HG03108 (cell line): ENCODE measurements around the gene PIGN.
"Not testable (repeated sequence)": the region's sequence is repeated elsewhere in the genome, so short reads cannot be mapped to it uniquely, and the experiment has no call there.

Source experiments
- ATAC-seq: cut with Tn5 transposase; IDR thresholded peaks from one replicate; pipeline ENCODE4 v1.9.1; 2021; ENCODE audit warnings: moderate library complexity; ENCODE audit not compliant: unreplicated experiment

Gene PIGN

DNA sequence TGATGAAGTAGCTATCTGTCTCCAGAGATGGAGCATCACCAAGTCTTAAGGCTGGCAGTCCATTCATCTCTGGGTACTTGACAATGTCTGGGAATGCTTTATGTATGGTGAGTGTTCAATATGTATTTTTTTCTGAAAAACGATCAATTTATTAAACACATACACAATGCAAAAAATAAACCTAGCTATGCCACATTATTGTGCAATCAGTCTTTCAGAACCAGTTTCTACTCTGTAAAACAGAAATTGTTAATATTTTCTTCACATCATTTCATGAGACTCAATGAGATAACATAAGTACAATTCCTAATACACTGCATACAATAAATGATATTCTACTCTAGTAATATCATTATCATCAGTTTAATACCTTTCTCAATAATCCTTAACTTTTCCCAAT lies 122.5 kb downstream of the PIGN start:
- ATAC-seq = no peak

DNA sequence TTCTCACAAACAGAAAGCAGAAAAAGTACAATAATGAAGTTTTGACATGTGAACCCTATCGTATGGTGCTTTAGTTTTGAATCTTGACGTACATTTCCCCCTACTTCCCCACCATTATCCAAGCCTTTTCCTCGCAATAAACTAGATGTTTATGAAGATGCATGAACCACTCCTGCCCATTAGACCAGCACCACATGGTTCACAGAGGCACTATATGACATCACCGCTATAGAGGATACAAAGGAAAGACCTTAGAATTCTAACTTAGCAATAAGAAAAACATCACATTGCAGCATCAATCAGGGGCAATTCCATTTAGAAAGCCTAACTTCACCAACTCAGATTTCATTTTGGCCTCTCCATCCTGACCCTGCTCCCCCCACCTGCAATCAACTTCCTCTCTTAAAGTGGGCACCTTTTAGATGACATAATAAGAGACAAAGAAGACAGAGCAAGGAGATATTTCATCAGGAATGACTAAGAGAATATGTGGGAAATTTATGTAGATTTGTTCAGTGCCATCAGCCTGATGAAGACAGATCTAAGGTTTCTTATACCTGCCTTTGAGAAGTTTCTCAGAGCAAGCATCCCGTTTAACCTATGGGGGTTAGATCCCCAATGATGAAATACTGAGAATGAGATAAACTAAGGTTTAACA lies 124.9 kb downstream of the PIGN start:
- no peak for ATAC-seq

DNA sequence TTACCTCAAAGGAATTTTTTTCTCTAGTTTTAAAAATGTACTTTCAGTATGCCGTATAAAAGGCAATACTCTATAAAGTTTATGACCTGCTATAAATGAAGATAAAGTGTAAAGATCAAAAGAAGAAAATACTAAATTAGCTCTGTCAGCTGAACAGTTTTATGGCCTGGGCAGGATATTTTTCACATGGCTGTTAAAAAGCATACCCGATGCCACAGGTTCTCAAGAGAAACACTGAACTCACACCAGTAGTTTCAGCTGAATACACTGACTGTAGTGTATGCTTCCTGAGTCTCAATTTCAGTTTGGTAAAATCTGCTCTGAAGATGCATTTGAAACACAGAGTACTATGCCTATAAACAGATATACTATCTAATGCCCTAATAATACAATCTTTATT lies 126.0 kb downstream of the PIGN start:
- no peak for ATAC-seq

DNA sequence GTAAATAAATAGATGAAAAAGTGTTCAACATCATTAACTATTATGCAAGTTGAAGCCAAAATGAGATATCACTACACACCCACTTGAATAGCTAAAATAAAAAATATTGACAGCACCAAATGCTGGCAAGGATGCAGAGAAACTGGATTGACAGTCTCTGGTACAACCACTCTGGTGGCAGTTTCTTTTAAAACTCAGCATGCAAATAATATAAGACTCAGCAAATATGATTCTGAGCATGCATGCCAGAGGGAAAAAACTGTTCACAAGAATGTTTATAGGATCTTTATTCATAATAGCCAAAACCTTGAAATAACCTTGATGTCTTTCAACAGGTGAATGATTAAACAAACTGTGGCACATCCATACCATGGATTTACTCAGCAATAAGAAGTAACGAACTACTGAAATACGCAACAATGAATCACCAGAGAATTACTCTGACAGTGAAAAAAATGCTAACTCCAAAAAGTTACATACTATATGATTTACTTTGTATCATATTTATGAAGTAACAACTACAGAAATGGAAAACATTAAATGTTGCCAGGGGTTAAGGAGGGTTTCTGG lies 131.8 kb downstream of the PIGN start:
- ATAC-seq = no peak

DNA sequence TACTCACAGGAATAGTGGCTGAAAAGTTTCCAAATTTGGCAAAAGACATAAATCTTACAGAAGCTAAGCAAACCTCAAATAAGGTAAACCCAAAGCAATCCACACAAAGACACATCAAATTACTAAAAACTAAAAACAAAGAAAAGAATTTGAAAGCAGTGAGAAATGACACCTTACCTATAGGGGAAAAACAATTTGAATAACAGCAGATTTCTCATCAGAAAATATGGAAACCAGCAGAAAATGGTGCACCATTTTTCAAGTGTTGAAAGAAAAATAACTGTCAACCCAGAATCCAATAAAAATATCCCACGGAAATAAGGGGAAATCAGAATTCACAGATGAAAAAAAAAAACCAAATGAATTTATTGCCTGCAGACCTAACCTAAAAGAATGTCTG lies 138.6 kb downstream of the PIGN start:
- no peak for ATAC-seq

DNA sequence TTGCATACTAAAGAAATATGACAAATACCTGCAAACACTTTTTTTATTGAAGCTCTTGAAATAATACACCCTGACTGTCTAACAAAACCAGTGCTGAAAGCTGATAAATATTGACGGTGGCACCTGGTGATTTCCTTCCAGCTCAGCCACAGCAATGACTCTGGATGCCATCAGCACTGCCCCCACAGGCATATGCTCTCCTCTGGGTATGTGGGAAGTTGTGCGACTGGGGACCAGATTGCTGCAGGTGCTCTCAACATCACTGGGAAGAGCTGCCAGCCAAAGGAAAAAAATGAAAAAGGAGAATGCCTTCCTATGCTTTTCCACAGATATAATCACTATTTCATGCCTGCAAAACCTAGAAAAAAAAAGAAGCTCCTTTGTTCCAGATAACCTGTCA lies 141.5 kb downstream of the PIGN start:
- ATAC-seq = no peak

DNA sequence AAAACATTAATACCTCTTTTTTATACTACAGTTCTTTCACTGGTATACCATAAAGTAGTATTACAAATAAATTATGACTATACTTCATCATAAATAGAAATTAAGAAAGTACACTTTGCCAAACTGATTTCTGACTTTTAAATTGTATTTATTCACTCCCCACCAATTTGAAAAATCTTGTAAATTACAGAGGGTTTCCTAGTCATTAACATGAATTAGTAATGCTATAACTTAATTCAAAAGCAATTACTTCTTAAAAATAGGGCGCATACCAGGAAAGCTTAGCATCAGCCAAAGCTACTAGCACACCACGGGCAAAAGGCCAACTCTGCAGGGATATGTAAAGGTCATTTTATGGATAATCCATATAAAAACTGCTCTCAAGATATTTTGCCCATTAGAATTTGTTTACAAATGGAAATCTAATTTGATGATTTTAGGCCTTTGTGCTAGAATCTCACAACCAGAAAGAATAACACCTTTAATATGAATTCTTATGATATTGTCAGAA lies 142.3 kb downstream of the PIGN start:
- ATAC-seq = no peak

DNA sequence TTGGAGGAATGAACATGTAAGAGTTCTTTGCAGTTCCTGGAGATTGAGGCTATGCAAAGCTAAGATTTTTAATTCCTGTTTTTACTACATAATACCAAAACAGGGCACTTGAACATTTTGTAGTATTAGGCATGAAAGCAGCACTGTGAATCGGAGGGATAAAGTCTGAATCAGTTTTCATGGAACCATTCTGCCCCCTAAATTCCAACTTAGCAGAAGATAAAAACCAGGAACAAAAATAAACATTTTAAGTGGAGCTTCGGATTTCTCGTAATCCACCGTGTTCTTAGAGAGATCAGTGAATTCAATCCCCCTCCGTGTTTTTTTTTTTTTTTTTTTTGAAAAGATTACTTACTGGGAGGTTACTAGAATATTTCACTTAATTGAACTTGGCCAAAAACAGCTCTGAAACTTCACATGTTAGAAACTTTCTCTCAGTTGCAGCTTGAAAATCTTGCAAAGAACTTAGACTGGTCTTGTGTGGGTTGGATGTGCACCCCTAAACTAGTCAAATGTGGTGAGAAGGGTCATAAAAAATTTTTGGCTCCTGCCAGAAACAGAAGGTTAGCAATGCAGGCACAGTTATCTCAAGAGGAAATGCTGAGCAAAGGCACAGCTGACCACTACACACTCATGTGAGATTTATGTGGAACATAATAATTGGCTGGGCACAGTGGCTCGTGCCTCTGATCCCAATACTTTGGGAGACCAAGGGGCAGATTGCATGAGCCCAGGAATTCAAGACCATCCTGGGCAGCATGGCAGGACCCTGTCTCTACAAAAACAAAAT lies 148.7 kb downstream of the PIGN start:
- no peak for ATAC-seq

DNA sequence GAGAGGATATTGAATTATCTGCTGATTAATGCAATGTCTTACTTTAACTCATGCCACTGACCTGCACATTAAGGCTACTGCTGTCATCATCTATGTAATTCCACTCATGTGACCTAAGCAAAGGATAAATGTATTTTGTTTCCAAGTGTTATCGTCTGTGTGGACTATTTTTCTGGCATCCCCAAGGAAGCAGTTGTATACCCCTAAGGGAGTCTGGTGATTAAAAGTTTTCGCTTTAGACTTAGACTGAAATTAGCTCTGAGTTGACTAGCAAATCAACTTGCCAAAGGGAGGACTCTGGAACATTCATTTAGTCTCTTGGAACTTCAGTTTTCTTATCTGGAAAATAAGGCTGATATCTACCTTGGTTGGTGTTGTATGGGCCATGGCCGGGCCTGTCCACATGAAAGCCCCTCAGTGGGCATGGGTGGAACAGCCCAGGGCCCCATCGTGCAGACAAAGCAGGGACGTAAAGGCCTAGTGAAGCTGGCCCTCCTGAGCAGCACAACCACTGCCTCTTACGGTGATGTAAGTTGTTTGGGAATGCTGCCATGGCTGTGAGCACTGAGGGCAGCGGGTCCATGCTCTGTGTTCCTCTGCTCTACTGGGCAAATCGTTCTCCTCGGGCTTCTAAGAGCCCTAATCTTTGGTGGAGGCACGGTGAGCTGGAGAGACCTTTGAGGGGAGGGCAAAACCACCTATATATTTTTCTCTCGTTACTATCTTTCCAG lies 149.7 kb downstream of the PIGN start:
- ATAC-seq = no peak

DNA sequence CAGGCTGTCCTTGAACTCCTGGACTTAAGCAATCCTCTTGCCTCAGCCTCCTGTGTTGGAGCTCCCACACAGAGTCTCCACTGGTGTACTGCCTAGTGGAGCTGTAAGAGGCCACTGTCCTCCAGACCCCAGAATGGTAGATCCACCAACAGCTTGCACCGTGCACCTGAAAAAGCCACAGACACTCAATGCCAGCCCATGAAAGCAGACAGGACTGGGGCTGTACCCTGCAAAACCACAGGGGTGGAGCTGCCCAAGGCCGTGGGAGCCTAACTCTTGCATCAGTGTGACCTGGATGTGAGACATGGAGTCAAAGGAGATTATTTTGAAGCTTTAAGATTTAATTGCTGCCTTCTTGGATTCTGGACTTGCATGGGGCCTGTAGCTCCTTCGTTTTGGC lies 152.6 kb downstream of the PIGN start:
- not testable (repeated sequence) for ATAC-seq

DNA sequence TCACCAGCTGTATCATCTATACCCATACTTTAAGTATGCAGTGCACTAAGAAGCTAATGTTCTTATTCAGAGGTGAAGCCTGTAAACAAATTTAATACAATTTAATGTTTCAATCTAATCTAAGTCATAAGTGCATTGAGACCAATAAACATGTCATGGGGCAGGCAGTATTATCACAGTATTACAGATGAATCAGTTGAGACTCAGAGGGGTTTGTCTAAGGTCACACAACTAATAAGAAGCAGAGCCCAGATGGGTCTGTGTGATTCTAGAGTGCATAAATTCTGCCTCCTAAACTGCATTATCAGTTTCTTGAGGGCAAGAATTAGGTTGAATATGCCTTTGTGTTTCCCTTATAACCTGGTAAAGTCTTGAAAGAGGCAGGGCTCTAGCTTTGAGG lies 153.1 kb downstream of the PIGN start:
- ATAC-seq = no peak

DNA sequence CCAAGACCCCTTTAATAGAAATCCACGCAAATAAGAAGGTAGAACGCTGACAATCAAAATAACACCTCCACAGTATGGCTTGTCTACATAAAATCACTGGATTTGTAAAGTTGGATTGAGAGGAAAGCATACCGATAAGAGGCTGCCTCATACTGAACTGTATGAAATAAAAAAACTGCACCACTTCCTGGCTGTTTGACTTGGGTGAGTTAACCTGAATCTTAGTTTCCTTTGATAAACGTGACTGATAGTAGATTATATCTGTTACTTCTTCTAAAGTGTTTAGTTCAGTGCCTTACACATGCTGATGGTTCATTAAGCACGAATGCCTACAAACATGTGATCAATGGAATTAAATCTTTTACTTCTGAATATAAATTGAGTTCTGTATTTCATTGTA lies 153.6 kb downstream of the PIGN start:
- no peak for ATAC-seq

DNA sequence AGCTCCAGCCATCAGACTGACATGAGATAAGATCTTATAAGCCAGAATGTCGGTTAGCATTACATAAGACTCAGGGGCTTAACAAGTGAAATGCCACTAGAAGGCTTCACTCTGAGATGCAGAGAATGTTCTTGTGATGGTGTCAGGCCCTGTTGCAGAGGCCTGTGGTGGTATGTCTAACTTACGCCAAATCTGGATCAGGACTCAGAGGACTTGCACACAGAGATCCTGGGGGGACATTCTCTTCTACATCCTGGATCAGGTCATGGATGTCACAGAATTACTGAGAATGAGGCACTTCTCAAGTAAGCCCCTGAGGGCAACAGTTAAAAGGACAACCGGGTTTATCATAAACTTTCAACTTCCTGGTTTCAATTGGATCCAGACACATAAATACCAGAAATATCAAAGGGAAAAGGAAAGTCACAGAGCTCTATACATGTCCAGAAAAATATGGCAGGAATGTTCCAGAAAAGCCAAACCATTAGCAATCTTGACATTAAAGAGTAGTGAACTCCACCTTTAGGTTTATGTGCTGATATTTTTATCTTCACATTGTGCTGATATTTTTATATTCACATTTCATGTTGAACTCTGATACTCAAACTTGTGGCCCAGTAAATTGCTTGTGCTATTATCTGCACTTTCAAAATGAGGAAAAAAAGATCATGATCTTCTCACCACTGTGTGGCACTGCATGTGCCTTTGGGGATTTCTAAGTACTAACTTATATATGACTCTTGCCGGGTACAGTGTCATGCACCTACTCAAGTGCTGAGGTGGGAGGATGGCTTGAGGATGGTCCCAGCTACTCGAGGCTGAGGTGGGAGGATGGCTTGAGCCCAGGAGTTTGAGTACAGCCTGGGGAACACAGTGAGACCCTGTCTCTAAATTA lies 156.5 kb downstream of the PIGN start:
- no peak for ATAC-seq

DNA sequence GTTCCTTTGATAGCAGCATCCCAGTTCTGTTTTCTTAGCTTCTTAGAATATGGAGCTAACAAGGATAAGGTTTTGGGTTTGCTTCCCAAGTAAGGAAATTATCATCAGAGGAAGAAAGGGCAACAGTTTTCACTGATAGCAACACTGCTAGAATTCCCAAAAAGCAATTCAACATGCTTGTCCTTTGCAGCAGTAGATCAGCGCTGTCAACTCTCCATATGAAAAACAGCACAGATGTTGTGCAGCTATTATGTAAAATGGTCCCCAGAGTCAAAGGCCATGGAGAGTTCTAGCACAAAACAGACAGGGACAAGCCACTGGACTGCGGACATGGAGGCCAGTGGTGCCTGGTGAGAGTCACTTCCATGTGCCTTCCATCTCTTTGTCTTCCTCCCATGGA lies 158.1 kb downstream of the PIGN start:
- ATAC-seq = no peak

DNA sequence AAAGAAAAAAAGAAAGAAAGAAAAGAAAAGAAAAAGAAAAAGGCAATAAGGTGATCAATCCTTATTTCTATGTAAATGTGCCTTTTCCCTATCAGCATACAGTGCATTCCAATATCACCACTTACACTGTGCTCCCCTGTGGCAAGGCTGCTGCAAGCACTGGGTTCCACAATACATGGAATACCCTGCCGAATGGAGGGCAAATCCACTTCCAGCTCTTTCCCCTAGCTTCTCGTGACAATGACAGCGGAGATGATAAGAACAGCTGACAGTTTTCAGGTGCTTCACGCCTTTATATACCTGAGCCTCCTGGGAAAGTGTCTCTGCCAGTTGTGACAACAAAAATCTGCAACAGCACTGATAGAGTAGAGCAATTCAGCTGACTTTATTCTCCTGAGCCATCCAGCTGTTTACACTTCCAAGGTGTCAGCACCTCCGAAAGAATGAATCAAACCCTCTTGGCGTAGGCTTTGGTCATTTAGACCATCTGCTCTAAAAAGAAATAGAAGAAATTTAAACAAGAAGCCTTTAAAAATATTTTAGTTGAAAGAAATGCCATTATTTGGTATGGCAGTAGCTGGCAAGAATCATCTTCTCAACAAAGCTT lies 158.8 kb downstream of the PIGN start:
- ATAC-seq = no peak

DNA sequence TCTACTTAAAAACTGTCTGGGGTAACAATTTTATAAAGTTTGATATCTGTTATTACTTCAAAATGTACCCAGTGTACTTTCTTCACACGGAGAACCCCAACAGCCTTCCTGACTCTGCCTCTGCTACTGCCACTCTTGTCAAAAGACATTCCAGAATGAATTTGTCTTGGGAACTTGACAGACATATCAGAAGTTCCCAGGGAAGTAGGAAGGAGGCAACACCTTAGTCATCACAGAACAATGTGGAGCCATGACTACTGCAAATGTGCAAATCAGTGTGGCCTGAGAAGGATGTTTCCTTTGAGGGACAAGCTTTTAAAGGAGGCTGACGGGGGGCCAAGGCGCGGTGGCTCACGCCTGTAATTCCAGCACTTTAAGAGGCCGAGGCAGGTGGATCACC lies 160.3 kb downstream of the PIGN start:
- ATAC-seq = no peak

DNA sequence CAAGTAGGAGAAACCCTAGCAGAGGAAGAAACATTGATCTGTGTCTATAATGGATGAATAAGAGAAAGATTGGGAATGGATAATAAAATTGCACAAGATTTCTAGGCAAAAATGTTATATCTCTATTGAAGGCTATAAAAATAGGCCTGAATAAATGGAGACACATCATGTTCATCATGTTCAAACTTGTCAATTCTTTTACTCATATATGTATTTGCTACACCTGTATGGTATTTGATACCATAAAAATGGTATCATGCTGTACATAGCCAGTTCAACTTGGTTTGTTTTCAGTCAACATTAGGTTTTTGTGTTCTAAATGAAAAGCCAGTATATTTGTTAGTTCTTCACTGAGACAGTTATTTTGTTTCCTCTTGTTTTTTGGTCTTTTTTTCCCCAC lies 161.9 kb downstream of the PIGN start:
- no peak for ATAC-seq

DNA sequence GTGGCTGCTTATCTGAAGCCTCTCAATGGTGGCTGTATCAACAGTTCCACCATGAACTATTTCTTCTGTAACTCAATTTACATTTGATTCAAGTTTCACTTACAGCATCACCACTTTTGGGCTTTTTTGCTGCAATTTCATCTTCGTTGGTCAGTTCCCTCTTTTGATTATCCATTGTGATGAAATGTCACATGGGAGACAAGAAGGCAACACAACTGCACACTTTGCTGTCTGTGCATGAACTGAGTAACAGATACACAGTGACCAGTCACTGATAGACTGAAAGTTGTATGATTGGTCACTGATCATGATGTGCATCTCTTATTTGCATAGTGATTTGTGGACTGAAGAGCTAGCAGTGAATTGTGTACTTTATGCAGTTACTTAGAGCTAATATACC lies 163.3 kb downstream of the PIGN start:
- no peak for ATAC-seq

DNA sequence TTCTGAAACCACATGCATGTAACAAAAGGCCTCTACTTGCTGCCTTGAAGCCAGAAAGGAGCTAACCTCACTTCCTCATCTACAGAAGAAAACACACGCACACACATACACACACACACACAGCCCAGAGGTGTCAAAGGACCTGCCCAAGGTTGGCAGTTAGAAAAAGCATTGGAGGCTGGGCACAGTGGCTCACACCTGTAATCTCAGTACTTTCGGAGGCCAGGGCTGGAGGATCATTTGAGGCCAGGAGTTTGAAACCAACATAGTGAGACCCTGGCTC lies 168.2 kb downstream of the PIGN start:
- ATAC-seq = no peak

DNA sequence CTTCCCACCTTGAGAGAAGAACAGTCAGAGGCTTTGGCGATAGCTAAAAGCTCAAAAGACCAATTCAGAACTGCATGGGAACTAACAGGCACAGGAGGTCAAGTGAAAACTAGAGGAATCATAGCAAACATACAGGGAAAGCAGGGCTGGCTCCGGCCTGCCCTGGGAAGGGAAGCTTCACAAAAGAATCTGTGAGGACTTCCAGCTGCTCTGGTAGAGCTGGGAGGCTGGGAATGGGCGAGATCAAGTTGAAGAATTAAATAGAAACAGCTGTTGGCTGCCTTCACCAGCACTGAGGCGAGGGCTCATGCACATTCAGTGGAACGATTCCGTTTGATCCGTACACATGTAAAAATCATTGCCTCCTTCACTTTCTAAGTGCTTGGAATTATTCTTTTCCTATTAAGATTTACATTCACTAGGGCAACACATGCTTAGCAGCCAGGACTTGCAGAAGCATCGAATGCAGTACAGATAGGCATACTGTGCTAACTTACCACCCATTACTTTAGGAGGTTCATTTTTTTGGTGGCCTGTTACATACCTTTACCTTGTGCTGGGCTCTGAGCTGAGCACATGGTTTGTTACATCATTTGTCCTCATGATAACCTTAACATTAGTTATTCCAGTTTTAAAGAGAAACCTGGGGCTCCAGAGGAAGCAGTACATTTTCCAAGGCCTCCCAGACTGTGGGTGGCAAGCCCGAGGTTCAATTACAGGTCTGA lies 168.7 kb downstream of the PIGN start:
- ATAC-seq = no peak
